Fibroblast of lung (primary cell): ENCODE measurements around the gene XRCC1.

Source experiments
- EZH2 ChIP-seq: IDR thresholded peaks from 2 replicates; pipeline ENCODE4 v1.5.1; 2012; ENCODE audit warnings: low read length, control low read depth, mild to moderate bottlenecking; ENCODE audit errors: missing control alignments
- TF ChIP-seq, protein P1 (sequence below), 2 donors: IDR thresholded peaks in 1 of 2; conservative IDR thresholded peaks in 1 of 2; 1 replicate in 1 of 2; 2 replicates in 1 of 2; pipeline ENCODE4 v1.5.1; 2011 to 2012; ENCODE audit warnings: low read length in 2 of 2, control low read depth in 1 of 2, inconsistent platforms in 1 of 2, low read depth in 1 of 2, mild to moderate bottlenecking in 1 of 2

DNA sequence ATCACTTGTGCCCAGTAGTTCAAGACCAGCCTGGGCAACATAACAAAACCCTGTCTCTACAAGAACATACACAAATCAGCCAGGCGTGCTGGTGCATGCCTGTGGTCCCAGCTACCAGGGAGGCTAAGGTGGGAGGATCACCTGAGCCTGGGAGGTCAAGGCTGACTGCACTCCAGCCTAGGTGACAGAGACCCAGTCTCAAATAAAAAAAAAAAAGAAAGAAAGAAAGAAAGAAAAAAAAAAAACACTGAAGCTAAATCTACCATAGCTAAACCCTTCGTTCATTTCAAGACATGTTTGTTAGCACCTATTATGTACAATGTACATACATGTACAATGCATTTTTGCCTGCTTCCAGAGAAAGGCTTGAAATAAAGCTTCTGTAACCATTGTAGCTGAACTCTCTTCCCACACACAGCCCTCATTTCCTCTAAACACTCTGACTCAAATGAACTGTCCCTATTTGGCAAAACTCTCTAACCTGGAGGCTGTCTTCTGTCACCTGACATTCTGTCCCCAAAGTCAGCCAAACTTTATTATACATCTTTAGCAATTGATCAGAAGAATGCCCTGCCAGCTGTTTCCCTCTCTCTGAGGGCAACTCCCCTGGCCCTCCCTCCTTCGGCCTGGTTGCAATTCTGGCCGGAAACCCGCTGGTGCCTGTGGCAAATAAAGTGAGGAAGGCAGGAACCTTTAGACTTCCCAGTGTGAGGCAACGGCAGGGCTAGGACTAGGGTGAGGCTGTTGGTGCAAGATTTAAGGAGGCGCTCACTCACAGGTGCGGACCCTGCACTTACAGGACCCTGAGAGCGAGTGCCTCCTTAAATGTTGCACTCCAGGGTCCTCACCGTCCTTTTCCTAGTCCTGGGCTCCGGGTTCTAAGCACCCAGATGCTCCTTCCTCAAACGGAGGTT, 50.1 kb downstream of the XRCC1 start:
- TF ChIP-seq, protein P1, sequence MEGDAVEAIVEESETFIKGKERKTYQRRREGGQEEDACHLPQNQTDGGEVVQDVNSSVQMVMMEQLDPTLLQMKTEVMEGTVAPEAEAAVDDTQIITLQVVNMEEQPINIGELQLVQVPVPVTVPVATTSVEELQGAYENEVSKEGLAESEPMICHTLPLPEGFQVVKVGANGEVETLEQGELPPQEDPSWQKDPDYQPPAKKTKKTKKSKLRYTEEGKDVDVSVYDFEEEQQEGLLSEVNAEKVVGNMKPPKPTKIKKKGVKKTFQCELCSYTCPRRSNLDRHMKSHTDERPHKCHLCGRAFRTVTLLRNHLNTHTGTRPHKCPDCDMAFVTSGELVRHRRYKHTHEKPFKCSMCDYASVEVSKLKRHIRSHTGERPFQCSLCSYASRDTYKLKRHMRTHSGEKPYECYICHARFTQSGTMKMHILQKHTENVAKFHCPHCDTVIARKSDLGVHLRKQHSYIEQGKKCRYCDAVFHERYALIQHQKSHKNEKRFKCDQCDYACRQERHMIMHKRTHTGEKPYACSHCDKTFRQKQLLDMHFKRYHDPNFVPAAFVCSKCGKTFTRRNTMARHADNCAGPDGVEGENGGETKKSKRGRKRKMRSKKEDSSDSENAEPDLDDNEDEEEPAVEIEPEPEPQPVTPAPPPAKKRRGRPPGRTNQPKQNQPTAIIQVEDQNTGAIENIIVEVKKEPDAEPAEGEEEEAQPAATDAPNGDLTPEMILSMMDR (conservative IDR thresholded peaks at IDR 0.05 in 1 of 2, IDR thresholded peaks at IDR 0.05 in 1 of 2; ENCODE audit: low read depth in 1 of 2, low read length in 2 of 2) = no peak
- no peak for TF ChIP-seq EZH2
